ENCODE measurements around the gene HNRNPU. TPM values are rescaled to one million over a fixed set of nuclear protein-coding genes. Genes with fewer than 3 reads are reported as not detected.

The HNRNPU gene
- total and polyA plus RNA-seq, 2 of the 13 experiments (the other 11 are each of a cell fraction or from before 2014, with no cell fraction given): 101 to 508 TPM

- TF ChIP-seq ARID5B (CRISPR knock-in tag; IDR thresholded peaks at IDR 0.05) (peak; percentile 79), ZNF136 (CRISPR knock-in tag; IDR thresholded peaks at IDR 0.05; ENCODE audit: low read depth) (no peak), ZNF33A (CRISPR knock-in tag; IDR thresholded peaks at IDR 0.05; ENCODE audit: borderline replicate concordance) (no peak), SP1 (IDR thresholded peaks at IDR 0.05) (no peak), SP1 (CRISPR knock-in tag; IDR thresholded peaks at IDR 0.05) (no peak), IKZF4 (CRISPR knock-in tag; IDR thresholded peaks at IDR 0.05; ENCODE audit: borderline replicate concordance, low read depth, not compliant biosample characterization) (no peak), ATF7-NPFF (CRISPR knock-in tag; IDR thresholded peaks at IDR 0.05; ENCODE audit: low read depth) (0 out of 2 replicates have a peak, but pooled peaks have one; percentile 23), ATF1 (CRISPR knock-in tag; IDR thresholded peaks at IDR 0.05) (peak; percentile 78; the same call in 1 of the 2 replicates), SP140L (CRISPR knock-in tag; IDR thresholded peaks at IDR 0.05; ENCODE audit: borderline replicate concordance) (no peak), MYC (CRISPR knock-in tag; IDR thresholded peaks at IDR 0.05; ENCODE audit: borderline replicate concordance) (peak; percentile 66; the same call in 1 of the 2 replicates), TFDP2 (CRISPR knock-in tag; IDR thresholded peaks at IDR 0.05) (no peak), E2F5 (CRISPR knock-in tag; conservative IDR thresholded peaks at IDR 0.05) (no peak), ZBTB21 (CRISPR knock-in tag; IDR thresholded peaks at IDR 0.05) (peak; percentile 76; the same call in 1 of the 2 replicates), REST (IDR thresholded peaks at IDR 0.05; ENCODE audit: borderline replicate concordance in 1 of 2, low read depth in 1 of 2, low read length in 2 of 2) (no peak), HNRNPUL1 (IDR thresholded peaks at IDR 0.05; ENCODE audit: low read depth, low read length) (no peak), FOXJ3 (CRISPR knock-in tag; IDR thresholded peaks at IDR 0.05; ENCODE audit: borderline replicate concordance) (peak; percentile 49; the same call in 1 of the 2 replicates), MNT (IDR thresholded peaks at IDR 0.05) (no peak), ZIK1 (CRISPR knock-in tag; IDR thresholded peaks at IDR 0.05; ENCODE audit: borderline replicate concordance, low read depth) (no peak), GZF1 (CRISPR knock-in tag; IDR thresholded peaks at IDR 0.05) (no peak)
Observed at GRCh38 chr1:244817415-244817894, 46.9 kb downstream of the HNRNPU start (continued).

Data from HepG2 (cell line).